Stimulated activated CD8-positive, alpha-beta memory T cell treated with anti-CD3 and anti-CD28 coated beads, Interleukin-2, amount 100 ng/mL, for 1 hour (primary cell): Measurements from ENCODE around the gene TTC16.
"Not testable (repeated sequence)": the region's sequence is repeated elsewhere in the genome, so short reads cannot be mapped to it uniquely, and the experiment has no call there.

Experiments used
- DNase-seq, 2 donors: peaks; one replicate each; pipeline ENCODE4 v3.0.0-alpha.2; 2020; ENCODE audit warnings: low read depth in 2 of 2

The TTC16 gene

DNA sequence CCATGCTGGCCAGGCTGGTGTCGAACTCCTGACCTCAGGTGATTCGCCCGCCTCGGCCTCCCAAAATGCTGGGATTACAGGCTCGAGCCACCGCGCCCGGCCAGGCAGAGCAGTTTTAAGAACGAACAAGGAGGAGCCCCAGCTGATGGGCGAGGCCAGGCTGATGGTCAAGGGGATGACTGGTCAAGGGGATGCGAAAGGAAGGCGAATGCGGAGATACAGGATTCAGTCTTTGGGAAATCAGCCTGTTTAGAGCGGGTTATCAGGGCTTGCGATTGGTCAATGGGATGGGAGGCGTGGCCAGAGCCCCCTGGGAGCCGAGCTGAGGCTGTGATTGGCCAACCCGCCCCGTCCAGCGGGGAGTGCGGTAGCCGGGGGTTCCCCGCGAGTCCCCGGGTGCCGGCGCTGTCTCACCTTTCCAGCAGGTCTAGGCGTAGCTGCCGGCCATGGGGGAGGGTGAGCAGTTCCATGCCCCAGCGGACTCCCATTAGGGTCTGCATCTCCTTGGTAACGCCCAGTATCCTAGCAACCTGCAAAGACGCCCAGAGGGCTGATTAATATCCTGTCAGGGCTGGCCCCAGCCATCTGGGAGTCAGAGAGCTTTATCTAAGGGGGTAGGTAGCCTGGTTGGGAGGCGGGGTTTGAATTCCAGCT, 26.7 kb downstream of the TTC16 start:
- DNase-seq, result no peak

DNA sequence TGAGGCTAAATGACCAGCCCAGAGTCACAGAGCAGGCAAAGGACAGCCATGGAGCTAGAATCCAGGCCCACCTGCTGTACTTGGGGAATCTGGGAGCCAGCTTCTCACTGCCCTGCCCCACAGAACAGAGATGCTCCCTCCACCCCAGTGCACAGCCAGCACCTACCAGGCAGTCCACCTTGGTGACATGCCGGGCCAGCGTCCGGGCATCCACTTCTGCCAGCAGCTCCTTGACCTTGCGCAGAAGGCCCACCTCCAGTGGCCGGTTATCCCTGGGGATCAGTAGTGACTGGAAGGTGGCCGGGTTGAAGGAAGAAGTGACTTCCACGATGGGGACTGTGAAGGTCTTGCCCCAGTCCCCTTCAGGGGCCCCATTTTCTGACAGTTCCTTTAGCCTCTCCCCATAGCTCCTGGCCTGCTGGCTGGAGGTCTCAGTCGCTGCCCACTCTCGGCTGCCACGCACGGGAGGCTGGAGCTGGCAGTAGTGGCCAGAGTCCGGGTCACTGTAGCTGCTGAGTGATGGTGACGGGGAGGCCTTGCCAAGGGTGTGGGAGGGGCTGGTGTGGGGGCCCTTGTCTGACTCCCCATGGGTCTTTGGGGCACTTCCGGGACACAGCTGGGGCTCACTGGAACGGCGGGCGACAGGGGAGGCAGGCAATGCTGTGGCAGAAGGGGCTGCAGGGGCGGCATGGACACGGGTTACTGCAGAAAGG, 28.7 kb downstream of the TTC16 start:
- no peak for DNase-seq

GRCh38 chr9:127746959-127747569, 31.2 kb downstream of the TTC16 start:
- no peak for DNase-seq

- DNase-seq, result no peak
Observed at GRCh38 chr9:127749090-127749787, 33.4 kb downstream of the TTC16 start.

DNA sequence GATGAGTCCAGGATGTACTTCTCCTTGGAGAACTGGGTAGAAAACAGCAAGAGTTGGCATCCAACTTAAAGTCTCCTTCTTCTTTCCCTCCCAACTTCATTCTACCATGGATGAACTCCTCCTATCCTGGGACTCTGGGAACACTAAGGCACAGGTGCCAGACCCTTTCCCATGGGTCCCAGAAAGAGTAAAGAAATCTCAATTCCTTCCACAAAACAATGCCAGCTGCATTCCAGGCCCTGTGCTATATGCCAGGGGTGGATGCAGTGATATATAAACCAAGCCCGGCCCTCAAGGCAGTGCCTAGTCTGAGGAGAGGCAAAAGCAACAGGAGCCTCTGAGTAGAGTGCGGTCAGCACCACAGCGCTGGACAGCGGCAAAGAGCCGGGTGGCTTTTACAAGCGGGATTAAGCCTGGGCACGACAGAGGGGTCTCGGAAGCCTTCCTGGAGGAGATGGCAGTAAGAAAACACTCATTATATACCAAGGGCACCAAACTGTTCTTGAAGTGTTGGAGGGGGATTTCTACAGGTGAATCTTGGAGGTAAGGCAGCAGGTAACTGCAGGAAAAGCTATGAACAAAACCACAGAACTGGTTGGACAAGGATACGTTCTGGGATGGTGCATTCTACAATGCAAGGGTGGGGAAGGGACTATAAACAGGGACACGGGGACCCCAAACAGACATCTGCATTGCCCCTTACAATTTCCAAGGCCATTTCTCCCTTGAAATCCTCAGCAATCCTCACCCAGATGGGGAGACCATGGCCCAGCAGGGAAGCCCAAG, 35.6 kb downstream of the TTC16 start:
- DNase-seq, result no peak

DNA sequence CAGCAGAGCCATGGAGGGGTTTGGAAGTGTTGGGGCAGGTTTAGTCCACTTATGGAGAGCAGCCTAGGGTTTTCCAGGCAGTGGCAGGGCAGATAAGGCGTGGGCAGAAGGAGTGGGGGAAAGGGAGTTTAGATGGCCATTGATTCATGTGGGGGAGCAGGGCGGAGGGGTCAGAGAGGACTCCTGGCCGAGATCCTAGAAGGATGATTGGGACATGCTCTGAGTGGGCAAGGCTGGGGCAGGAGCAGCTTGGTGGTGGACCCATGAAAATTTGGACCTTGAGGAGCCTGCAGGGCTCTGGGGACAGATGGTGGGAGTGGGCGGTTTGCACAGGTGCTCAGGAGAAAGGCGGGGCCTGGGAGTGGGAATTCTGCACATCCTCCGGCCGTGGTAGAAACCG, 37.3 kb downstream of the TTC16 start:
- DNase-seq, result no peak

- no peak for DNase-seq
Observed at GRCh38 chr9:127753622-127754021, 37.7 kb downstream of the TTC16 start.

DNA sequence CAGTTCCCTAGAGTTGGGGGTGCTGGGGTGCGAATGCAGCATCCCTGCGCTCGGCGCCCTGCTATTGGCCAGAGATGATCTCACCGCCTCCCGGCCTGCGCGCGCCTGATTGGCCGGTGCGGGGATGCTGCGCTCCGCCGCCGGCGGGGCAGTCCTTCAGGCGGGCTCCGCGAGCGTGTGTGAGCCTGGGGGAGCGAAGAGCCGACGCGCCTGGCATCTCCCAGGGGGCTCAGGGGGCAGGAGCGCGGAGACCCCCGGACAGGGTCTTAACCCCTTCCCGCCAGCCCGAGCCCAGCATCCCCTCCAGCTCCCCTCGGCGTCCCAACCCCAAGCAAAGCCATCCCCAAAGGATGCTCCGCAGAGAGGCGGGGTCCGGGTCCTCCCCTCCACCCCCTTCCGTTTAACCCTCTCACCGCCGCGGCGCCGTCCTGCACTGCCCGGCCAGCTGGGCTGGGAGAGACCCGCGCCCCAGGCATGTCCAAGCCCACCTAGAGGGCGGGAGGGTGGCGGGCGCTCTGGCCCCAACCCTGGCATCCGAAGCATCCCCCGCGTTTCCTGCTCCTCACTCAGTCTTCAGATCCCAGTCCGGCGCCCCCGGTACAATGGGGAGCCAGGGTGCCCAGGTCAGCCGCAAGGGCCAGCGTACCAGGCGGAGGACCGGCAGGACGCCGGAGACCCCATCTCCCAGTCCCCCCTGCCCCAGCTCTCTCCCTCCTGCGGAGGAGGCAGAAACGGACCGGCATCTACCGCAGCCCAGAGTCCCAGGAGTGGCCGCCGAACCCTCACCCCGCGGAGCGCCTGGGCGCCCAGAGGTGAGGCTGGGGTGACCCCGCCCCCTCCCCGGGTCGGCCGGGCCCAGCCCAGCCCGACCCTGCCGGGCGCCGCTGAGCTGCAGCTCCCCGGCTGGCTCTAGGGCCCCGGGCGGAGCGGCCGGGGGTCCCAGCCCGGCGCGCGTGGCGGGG, 38.5 kb downstream of the TTC16 start:
- no peak for DNase-seq

DNA sequence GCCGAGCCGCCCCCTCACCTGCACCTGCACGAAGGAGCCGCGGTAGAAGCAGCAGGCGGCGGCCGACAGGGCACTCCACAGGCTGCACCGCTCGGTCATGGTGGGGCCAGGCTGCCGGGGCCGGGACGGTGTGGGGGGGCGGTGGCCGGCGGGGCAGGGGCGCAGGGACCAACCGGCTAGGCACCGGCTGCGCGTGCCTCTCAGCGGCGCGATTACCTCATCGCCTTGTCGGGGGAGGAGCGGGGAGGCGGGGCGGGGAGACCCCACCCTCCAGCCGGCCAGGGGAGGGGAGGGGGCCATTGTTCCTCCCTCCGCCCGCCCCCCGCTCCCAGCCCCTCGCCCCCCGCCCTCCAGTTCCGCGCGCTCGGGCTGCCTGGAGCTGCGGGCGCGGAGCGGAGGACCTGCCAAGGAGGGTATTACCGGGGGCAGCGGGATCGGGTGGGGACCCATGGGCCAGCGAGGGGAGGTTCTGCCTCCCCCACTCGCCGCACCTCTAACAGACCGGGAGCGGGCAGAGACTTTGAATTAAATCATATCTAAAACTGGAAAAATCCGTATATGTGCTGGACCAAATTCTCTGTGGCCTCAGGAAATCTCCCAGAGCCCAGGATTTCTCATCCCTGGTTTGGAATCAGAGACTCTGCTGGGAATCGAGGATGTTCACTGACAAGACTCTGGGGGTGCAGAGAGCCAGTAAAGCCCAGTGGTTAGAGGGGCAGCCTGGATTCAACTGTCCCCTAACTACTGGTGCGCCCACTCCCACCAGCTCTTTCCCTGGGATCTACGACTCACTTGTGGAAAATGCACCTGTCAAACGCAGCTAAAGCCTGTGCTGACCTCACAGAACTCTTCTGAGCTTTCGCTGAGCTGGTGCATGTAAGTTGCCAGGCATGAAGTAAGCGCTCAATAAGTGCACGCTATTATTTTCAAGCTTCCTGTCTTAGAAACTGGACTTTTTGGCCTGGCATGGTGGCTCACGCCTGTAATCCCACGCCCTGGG, 39.5 kb downstream of the TTC16 start:
- DNase-seq, result no peak

DNA sequence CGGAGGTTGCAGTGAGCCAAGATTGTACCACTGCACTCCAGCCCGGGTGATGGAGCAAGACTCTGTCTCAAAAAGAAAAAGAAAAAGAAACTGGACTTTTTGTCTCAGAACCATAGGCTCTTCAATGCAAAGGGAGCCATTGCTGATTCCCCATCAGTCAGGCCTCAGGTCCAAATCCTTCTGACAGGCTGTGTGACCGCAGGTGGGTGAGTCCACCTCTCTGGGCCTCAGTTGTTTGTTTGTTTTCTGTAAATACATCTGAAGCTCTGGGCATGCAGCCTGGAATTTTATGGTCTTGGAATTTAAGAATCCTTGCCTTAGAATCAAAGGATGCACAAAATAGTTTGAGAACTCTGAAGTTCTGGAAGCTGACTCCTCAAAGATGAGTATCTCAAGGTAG, 40.4 kb downstream of the TTC16 start:
- DNase-seq, result no peak

GRCh38 chr9:127756776-127757175, 40.9 kb downstream of the TTC16 start:
- not testable (repeated sequence) for DNase-seq

- DNase-seq, result no peak
Observed at GRCh38 chr9:127758843-127759242, 43.0 kb downstream of the TTC16 start.

GRCh38 chr9:127761061-127761460, 45.2 kb downstream of the TTC16 start:
- no peak for DNase-seq

- DNase-seq, result no peak
Observed at GRCh38 chr9:127761491-127761956, 45.6 kb downstream of the TTC16 start.

DNA sequence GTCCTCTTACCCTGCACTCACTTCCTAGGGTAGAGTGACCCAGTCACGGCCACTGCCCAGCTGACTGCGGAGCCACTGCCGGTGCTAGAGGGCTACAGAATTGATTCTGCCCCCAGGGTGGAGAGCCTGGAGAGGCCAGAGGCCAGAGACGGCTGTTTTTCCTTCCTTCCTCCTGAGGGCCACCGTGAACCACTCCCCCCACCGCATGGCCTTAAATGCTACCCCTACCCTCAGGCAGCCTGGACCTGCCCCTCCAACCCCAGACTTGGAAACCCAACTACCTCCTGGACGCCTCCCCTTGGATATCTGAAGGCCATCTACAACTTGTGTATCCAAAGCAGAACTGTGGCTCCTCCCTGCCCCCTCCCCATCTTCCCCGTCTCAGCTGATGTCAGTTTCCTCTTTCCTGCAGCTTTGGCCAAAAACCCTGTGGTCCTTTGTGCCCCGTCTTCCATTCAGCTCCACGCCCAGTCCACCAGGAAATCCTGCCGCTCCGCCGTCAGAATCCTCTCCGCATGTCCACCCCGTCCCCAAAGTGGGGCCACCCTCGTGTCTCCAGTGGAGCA, 46.3 kb downstream of the TTC16 start:
- no peak for DNase-seq

DNA sequence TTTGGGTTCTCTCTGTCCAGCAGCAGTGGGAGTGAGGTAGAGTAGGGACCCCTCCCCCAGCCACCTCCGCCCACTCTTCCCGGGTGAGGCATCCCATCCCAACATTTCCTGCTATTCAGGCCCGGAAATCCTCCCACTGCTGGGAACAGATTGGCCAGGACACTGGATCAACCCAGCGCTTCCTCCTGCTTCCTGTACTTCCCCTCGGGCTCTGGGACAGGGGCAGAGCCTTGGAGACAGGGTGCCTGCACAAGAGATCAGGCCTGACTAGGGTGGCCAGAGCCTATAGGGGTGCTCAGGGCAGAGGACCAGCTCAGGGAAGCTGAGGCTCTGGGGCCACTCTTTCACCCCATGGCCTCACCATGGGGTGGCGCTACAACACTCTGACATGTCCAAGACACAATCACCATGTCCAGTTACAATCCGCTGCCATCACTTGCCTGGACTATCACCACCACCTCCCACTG, 48.1 kb downstream of the TTC16 start:
- DNase-seq, result no peak

GRCh38 chr9:127765418-127765817, 49.5 kb downstream of the TTC16 start:
- no peak for DNase-seq

- DNase-seq, result no peak
Observed at GRCh38 chr9:127767410-127767809, 51.5 kb downstream of the TTC16 start.

DNA sequence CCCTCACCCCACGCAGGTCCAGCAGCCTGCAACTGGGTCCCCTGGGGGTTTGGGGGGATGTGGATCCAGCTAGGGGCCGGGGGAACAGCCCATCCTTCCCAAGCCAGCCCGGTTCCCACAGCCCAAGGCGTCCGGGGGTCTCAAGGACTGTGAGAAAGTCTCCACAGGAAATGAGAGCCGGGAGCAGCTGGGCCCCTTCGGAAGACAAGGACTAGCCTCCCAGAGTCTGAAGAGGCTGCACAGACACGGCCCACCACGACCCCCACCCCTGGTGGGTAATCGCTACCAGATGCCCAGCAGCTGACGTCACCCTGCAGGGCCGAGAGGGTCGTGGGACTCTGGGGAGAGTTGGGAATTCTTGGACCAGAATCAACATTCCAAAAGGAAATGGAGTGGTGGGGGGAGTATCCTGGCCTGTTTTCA, 52.0 kb downstream of the TTC16 start:
- DNase-seq, result no peak
